Loucy (cell line): ENCODE data around the gene PORCN.

Source experiments
- CTCF ChIP-seq: fragments of 200-600 bp; sonication (generic); conservative IDR thresholded peaks from 2 replicates; pipeline ENCODE4 v1.5.1; 2014; ENCODE audit warnings: mild to moderate bottlenecking, antibody characterized with exemption, low read length
- EZH2phosphoT487 ChIP-seq: fragments of 200-600 bp; IDR thresholded peaks from 2 replicates; pipeline ENCODE4 v1.6.1; 2018; ENCODE audit warnings: antibody characterized with exemption, mild to moderate bottlenecking, moderate library complexity, borderline replicate concordance

GRCh38 chrX:48504261-48504660 lies 4.5 kb upstream of the PORCN start:
- TF ChIP-seq CTCF (no peak), EZH2phosphoT487 (no peak)
